CD4-positive, alpha-beta T cell treated with Interferon alpha-2 for 1 hour (primary cell): ENCODE results near the gene SLC25A24.
"Not testable (repeated sequence)": the region's sequence is repeated elsewhere in the genome, so short reads cannot be mapped to it uniquely, and the experiment has no call there.

Experiments used
- DNase-seq, 2 donors: peaks; one replicate each; pipeline ENCODE4 v3.0.0-alpha.2; 2020 to 2022

Gene SLC25A24

GRCh38 chr1:108133148-108133547 is 67.0 kb downstream of the SLC25A24 start:
- DNase-seq: not testable (repeated sequence)

GRCh38 chr1:108132367-108132766 is 67.8 kb downstream of the SLC25A24 start:
- DNase-seq: not testable (repeated sequence)

DNA sequence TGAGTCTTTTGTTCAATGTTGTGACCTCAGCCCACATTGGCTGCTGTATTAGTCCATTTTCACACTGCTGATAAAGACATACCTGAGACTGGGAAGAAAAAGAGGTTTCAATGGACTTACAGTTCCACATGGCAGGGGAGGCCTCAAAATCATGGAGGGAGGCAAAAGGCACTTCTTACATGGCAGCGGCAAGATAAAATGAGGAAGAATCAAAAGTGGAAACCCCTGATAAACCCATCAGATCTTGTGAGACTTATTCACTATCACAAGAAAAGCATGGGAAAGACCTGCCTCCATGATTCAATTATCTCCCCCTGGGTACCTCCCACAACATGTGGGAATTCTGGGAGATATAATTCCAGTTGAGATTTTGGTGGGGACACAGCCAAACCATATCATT is 68.9 kb downstream of the SLC25A24 start:
- not testable (repeated sequence) for DNase-seq

- DNase-seq: no peak
These were observed 69.3 kb downstream of the SLC25A24 start for GRCh38 chr1:108130794-108131193.

- DNase-seq: no peak
These were observed 70.1 kb downstream of the SLC25A24 start for GRCh38 chr1:108129999-108130398.

- DNase-seq: peak; percentile 77 to 80
These were observed 74.6 kb downstream of the SLC25A24 start for GRCh38 chr1:108125312-108126138.

GRCh38 chr1:108124622-108125311 is 75.4 kb downstream of the SLC25A24 start:
- DNase-seq: no peak

GRCh38 chr1:108124023-108124422 is 76.1 kb downstream of the SLC25A24 start:
- no peak for DNase-seq

GRCh38 chr1:108121358-108122143 is 78.6 kb downstream of the SLC25A24 start:
- DNase-seq: no peak

DNA sequence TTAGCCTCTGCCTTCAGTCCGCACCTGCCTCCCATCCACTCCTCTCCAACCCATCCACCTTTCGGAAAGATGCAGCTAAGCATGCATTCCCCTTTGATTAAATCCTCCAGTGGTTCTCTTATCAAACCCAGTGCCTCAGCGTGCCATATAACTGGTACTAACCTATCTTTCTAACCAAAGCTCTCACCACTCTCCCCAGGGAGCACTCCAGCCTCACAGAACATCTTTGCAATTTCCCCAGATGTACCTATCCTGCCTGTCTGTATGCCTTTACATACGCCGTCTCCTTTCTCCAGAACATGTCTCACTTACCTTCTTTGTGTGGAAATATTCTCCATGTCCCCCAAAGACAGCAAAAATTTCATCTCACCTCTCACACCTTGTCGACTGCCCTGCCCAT is 80.0 kb downstream of the SLC25A24 start:
- DNase-seq: no peak

- DNase-seq: no peak
These were observed 80.6 kb downstream of the SLC25A24 start for GRCh38 chr1:108119500-108119899.

DNA sequence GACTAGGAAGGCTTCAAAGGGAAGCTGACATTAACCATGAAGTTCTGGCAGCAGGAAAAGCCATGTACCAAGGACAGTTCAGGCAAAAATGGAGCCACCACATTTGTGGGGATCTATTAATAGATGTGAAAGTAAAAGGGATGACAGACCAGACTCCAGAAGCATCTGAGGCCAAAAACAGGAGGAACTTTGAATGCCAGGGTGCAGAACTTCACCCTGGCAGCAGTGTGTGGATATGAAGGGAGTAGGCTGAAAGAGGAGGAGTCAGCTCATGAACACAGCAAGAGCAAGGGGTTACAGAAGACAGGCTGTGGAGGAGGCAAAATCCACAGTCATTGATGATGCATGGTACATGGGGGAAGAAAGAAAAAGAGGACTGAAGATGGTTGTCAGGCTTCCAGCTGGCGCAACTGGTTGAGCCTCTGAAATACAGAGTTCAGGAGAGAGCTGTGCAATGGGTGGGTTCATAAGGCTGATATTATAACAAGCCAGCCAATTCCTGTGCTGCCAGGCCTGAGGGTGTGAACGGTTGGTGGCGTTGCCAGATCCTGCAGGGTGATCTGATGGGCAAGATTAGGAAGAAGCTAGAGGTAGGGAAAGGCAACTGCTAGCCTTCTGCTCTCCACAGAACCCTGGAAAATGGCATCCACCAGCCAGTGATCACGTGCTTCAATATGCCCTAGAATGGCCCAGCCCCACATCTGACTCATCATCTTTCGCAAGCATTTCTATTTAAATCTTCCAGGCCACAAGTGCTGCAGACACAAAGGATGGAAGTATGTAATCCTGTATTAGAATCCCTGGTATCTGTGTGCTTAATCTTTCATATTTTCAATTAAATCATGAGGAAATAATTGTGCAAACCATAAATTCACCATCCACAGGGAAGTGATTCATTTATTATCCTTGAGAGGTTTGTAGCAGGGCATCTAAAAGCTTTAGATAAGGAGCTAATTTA is 81.9 kb downstream of the SLC25A24 start:
- peak in 1 of 2 donors; percentile 10 for DNase-seq

- DNase-seq: no peak
These were observed 82.9 kb downstream of the SLC25A24 start for GRCh38 chr1:108117237-108117636.

DNA sequence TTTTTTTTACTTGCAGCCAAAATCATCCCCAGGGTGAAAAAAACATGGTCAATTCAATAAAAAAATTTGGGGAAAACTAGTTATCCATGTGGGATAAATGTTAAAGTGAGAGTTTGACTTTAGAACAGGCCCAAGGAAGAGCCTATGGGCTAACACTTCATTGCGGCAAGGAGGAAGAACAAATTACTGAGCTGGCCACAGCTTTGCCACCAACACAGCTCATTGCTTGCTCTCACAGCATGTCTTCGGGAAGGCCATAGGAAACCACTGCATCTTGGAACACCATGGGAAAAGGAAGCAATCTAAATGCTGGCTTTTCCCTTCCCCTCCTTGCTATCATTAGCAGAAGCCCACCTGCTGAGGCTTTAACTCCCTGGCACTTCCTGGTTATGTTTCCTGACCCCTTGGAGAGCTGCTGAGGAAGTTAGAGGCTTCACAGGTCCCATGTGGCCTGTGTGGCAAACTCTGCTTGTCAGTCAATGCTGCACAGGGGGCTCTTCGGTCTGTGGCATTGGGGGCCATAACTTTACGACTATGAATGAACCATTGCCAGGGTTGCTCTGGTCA is 86.0 kb downstream of the SLC25A24 start:
- no peak for DNase-seq

DNA sequence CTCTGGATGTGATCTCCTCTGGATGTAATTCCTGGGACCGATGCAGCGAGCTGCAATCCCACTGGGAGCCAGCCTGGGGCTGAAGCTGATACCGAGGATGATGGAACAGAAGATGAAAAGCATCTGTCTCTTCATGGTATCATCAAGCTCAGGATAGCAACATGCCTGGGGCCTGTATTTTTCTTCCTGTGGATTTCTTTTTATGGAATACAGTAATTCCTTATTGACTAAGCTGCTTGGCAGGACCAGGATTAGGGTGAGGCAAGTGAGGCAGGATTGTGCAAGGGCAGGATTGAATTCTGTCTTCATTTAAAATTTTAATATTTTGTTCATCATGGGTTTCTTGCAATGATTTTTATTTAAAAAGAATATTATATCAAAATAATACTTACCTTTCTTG is 86.6 kb downstream of the SLC25A24 start:
- DNase-seq: no peak

DNA sequence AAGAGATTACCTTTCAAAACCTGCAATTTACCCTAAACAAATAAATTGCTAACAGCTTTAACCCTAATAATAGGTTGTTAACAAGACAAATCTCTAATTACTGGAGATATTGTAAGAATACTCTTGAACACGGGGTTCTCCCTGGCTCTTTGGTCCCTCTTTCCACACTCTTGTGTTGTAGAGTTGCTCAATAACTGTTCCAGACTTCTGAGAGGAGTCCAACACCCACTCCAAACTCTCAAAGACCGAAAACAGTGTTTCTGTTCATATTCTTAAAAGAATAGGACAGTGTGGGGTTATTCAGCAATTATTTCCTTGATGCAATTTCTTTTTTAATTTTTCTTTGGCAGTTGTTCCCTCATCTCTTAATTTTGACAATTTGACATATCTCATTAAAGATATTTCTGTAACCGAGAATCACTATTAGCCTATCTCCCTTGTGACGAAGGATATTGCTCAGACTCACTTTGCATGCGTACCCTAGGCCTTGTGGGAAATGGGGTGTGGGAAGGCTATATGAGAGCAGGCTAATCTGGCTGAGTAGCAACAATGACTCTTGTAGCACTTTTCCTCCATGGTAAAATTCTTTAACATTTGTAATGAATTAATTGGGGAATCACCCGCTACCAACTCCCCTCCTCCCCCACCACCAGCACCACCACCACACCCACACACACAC is 90.7 kb downstream of the SLC25A24 start:
- DNase-seq: no peak

GRCh38 chr1:108108119-108108518 is 92.0 kb downstream of the SLC25A24 start:
- DNase-seq: no peak

DNA sequence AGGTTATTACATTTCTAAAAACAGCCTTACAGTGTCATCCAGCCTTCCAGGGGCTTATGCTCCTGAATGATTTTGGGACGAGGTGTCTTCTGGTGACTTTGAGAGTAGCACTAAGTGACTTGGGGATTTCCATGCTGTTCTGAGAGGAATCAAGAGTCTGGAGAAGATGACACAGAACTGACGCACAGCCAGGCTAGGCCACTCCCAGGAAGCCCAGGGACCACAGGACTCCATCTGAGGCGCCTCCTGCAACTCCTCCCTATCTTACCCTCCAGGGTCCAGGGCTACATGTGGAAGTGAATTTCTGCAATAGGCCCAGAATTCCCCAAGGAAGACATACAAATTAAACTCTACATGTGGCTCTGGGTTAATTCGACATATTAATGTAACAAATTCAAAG is 92.5 kb downstream of the SLC25A24 start:
- DNase-seq: peak; percentile 44 to 46

DNA sequence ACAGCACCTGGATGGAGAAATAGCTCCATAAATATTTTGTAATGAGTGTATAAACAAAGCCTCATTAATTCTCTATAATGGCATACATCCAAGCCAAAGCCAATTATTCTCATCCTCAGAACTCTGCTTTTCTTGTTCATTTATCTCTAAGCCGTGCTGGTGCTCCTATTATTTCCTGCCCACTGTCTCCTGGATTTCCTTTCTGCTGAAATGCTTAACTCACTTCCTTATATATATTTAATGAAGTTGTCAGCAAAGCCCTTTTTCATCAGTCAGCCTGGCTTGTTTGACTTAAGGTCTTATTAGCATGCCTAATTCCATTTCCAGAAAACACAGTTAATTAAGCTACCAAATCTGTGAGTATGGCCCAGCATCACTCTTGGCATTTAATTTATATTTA is 93.4 kb downstream of the SLC25A24 start:
- DNase-seq: no peak

GRCh38 chr1:108100148-108100547 is 100.0 kb downstream of the SLC25A24 start:
- DNase-seq: no peak

DNA sequence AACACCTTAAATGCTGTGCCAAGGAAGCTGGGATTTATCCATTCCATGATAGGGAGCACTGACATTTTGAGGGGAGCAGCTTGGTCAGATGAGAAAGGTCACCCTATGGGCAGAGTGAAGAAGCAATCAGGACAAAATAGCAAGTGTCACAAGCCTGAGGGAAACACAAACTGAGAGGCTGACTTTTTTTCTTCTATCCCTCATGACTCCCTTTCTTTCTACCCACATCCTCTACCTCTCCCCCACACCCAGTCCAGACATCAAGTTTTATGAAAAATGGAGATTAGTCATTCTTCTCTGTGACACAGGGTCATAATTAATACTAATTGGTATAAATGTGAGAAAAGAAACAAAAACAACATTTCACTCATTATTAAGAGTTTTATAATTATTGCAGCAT is 103.1 kb downstream of the SLC25A24 start:
- no peak for DNase-seq
